B cell (primary cell): ENCODE data around the gene UNC79. TPM values are rescaled to one million over a fixed set of nuclear protein-coding genes. Genes with fewer than 3 reads are reported as not detected.

Experiments used
- ATAC-seq: fragments of 200-7000 bp; cut with Tn5 transposase; one replicate; pipeline ENCODE4 v1.10.0; 2021; ENCODE audit warnings: low read depth, mild to moderate bottlenecking, moderate number of reproducible peaks, moderate library complexity
- CTCF ChIA-PET: fragments of 350-600 bp; sonication (Branson Sonifier 250); formaldehyde crosslinking; loops from one replicate; lab custom pipeline; 2021; ENCODE audit warnings: antibody characterized with exemption, inconsistent platforms; lab: Charles Lee
- POLR2A ChIA-PET: fragments of 350-600 bp; sonication (Branson Sonifier 250); formaldehyde crosslinking; loops from one replicate; lab custom pipeline; 2021; ENCODE audit warnings: antibody characterized with exemption; lab: Charles Lee
- DNase-seq: peaks from one replicate; pipeline ENCODE4 v3.0.0; 2013
- H2AFZ ChIP-seq: 2 replicates; pipeline ENCODE4 v1.6.1; 2012; ENCODE audit warnings: mild to moderate bottlenecking, low read depth, low read length; ENCODE audit not compliant: insufficient read depth, poor library complexity, severe bottlenecking
- H3K27ac ChIP-seq, 2 donors: 1 replicate in 1 of 2; 2 replicates in 1 of 2; pipeline ENCODE4 v1.5.1; 2012 to 2013; ENCODE audit warnings: low read length in 2 of 2, mild to moderate bottlenecking in 2 of 2, moderate library complexity in 1 of 2
- H3K27me3 ChIP-seq, 4 experiments: fragments of 200-600 bp in 1 of 4; sonication (generic) in 1 of 4; replicated peaks in 1 of 4; 1 replicate in 2 of 4; 2 replicates in 2 of 4; pipeline versions ENCODE4 v1.6.1 to v1.7.0; 2013 to 2016; ENCODE audit warnings: low read length in 3 of 4, mild to moderate bottlenecking in 2 of 4, mixed read lengths in 1 of 4, moderate library complexity in 1 of 4; ENCODE audit not compliant: insufficient read depth in 4 of 4, control insufficient read depth in 3 of 4; ENCODE audit errors: control extremely low read depth in 1 of 4
- H3K36me3 ChIP-seq, 2 experiments: replicated peaks in 1 of 2; 1 replicate in 1 of 2; 2 replicates in 1 of 2; pipeline versions ENCODE4 v1.6.1 to v1.7.1; 2013; ENCODE audit warnings: low read length in 1 of 2; ENCODE audit not compliant: insufficient read depth in 2 of 2, control insufficient read depth in 1 of 2; ENCODE audit errors: control extremely low read depth in 1 of 2, extremely low read depth in 1 of 2
- H3K4me1 ChIP-seq, 2 donors: fragments of 200-600 bp in 1 of 2; sonication (generic) in 1 of 2; 1 replicate in 1 of 2; 2 replicates in 1 of 2; pipeline versions ENCODE4 v1.5.1 to v1.6.1; 2013 to 2017; ENCODE audit warnings: low read length in 2 of 2; ENCODE audit not compliant: control insufficient read depth in 2 of 2, insufficient read depth in 2 of 2
- H3K4me2 ChIP-seq: replicated peaks from 2 replicates; pipeline ENCODE3; 2012; ENCODE audit warnings: mild to moderate bottlenecking, low read depth, low read length; ENCODE audit not compliant: poor library complexity, severe bottlenecking
- H3K4me3 ChIP-seq, 5 experiments: fragments of 200-600 bp in 1 of 5; sonication (generic) in 1 of 5; 1 replicate in 3 of 5; 2 replicates in 2 of 5; pipeline versions ENCODE4 v1.5.1 to v1.7.0; 2011 to 2016; ENCODE audit warnings: low read length in 4 of 5, mild to moderate bottlenecking in 4 of 5, low read depth in 2 of 5, control low read depth in 1 of 5, moderate library complexity in 1 of 5; ENCODE audit not compliant: insufficient read depth in 1 of 5; ENCODE audit errors: control extremely low read depth in 1 of 5, extremely low read depth in 1 of 5
- H3K79me2 ChIP-seq: fragments of 200-600 bp; sonication (generic); one replicate; pipeline ENCODE4 v1.6.0; 2016; ENCODE audit warnings: low read length; ENCODE audit not compliant: control insufficient read depth, insufficient read depth
- H3K9ac ChIP-seq: fragments of 200-600 bp; sonication (generic); 2 replicates; pipeline ENCODE4 v1.6.1; 2017; ENCODE audit warnings: mild to moderate bottlenecking, low read length, moderate library complexity
- H3K9me3 ChIP-seq, 3 donors: one replicate each; pipeline versions ENCODE4 v1.6.1 to v1.7.1; 2013; ENCODE audit warnings: low read length in 2 of 3; ENCODE audit not compliant: control insufficient read depth in 2 of 3, insufficient read depth in 1 of 3; ENCODE audit errors: control extremely low read depth in 1 of 3
- H4K20me1 ChIP-seq: 2 replicates; pipeline ENCODE4 v1.6.0; 2012; ENCODE audit warnings: mild to moderate bottlenecking, low read length; ENCODE audit not compliant: insufficient read depth, control insufficient read depth, poor library complexity, severe bottlenecking
- H3K27ac Mint-ChIP-seq: one replicate; pipeline ENCODE4 v1.8.0; 2021; ENCODE audit warnings: mixed read lengths
- H3K27me3 Mint-ChIP-seq: one replicate; pipeline ENCODE4 v1.8.0; 2021; ENCODE audit warnings: mixed read lengths
- H3K4me1 Mint-ChIP-seq: one replicate; pipeline ENCODE4 v1.8.0; 2021; ENCODE audit warnings: mixed read lengths
- H3K4me3 Mint-ChIP-seq: one replicate; pipeline ENCODE4 v1.8.0; 2021; ENCODE audit warnings: mixed read lengths
- H3K9me3 Mint-ChIP-seq: one replicate; pipeline ENCODE4 v1.8.0; 2022; ENCODE audit warnings: mixed read lengths; ENCODE audit not compliant: insufficient read depth
- EZH2 ChIP-seq: IDR thresholded peaks from 2 replicates; pipeline ENCODE4 v1.6.1; 2012; ENCODE audit warnings: borderline replicate concordance, low read depth, mild to moderate bottlenecking, moderate library complexity, low read length; ENCODE audit not compliant: insufficient read depth, poor library complexity, severe bottlenecking
- WGBS: methylation state at CpG from one replicate; pipeline ENCODE4 v1.1.5; 2013; ENCODE audit warnings: missing lambda C conversion rate; ENCODE audit not compliant: insufficient coverage; 5-methylcytosine and 5-hydroxymethylcytosine counted together
- intact Hi-C: fragments of 100-400 bp; cut with micrococcal nuclease; formaldehyde crosslinking; loops from one replicate; pipeline ENCODE4 v1.10.0; 2022
- polyA plus RNA-seq: library from polyadenylated mRNA; depleted of rRNA; stranded (reverse); fragments of >200 nt; gene quantifications from 2 replicates; pipeline ENCODE4 v1.2.3, GENCODE V29; 2012
- total RNA-seq, 2 donors: library from RNA; stranded (reverse); fragments of 120-200 nt in 1 of 2; gene quantifications; 1 replicate in 1 of 2; 2 replicates in 1 of 2; pipeline versions ENCODE4 v1.2.3 to v1.2.4, GENCODE V29; 2013 to 2022
- TF ChIP-seq, protein P1 (sequence below): fragments of 200-600 bp; IDR thresholded peaks from one replicate; pipeline ENCODE4 v1.8.0; 2022; ENCODE audit warnings: antibody characterized with exemption, mild to moderate bottlenecking

UNC79 gene
- total and polyA plus RNA-seq, 2 donors (not counting 1 experiment from before 2014, with no cell fraction given): 0.04 to 0.15 TPM

DNA sequence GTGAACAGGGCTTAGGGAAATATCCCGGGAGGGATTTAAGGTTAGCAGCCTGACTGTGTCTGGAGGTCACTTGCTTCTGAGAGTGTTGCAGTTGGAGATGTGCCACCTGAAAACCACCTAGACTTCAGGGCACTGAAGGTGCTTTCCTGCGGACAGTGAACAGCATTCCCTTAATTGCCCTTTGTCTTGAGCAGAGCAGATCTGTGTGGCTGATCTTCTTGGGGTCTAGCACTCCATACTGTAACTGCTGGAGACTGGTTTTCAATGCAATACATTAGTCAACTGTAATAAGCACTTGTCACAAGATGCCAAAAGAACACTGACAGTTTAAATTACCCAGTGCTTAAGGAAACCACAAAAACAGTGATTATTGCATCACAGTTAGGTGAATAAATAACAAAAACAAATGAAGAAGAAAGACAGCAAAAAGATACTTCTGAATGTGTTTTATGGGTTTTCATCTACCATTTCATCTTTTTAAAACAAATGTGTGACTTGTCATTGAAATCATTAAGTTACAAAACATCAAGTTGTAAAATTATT, 245.7 kb downstream of the UNC79 start:
- no peaks in the 10 kb centered on the region for H3K79me2 ChIP-seq
- no peaks in the 10 kb centered on the region for H3K4me1 ChIP-seq
- TF ChIP-seq, protein P1, sequence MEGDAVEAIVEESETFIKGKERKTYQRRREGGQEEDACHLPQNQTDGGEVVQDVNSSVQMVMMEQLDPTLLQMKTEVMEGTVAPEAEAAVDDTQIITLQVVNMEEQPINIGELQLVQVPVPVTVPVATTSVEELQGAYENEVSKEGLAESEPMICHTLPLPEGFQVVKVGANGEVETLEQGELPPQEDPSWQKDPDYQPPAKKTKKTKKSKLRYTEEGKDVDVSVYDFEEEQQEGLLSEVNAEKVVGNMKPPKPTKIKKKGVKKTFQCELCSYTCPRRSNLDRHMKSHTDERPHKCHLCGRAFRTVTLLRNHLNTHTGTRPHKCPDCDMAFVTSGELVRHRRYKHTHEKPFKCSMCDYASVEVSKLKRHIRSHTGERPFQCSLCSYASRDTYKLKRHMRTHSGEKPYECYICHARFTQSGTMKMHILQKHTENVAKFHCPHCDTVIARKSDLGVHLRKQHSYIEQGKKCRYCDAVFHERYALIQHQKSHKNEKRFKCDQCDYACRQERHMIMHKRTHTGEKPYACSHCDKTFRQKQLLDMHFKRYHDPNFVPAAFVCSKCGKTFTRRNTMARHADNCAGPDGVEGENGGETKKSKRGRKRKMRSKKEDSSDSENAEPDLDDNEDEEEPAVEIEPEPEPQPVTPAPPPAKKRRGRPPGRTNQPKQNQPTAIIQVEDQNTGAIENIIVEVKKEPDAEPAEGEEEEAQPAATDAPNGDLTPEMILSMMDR: no peak
- TF ChIP-seq EZH2: no peak
- no peak overlapping the region for H3K4me3 Mint-ChIP-seq
- no peaks in the 10 kb centered on the region for H4K20me1 ChIP-seq
- WGBS: 95% methylated on average over 2 of the region's 2 CpGs
- no peak overlapping the region for H3K4me2 ChIP-seq
- intact Hi-C loops: no loop called here
- ChIA-PET POLR2A (no interaction called here), CTCF (no interaction called here)
- no peaks in the 10 kb centered on the region for H3K27me3 ChIP-seq
- H3K36me3 ChIP-seq: no peaks in the 10 kb centered on the region
- no peak overlapping the region for H3K4me3 ChIP-seq
- no peaks in the 10 kb centered on the region for H3K9me3 ChIP-seq
- H3K27ac ChIP-seq: no peak overlapping the region
- no peak overlapping the region for H2AFZ ChIP-seq
- no peak for ATAC-seq
- no peak for DNase-seq
- H3K27ac Mint-ChIP-seq: no peak overlapping the region
- no peaks in the 10 kb centered on the region for H3K4me1 Mint-ChIP-seq
- H3K27me3 Mint-ChIP-seq: peaks cover 17% of the 10 kb centered on the region
- H3K9ac ChIP-seq: no peak overlapping the region
- H3K9me3 Mint-ChIP-seq: no peaks in the 10 kb centered on the region

DNA sequence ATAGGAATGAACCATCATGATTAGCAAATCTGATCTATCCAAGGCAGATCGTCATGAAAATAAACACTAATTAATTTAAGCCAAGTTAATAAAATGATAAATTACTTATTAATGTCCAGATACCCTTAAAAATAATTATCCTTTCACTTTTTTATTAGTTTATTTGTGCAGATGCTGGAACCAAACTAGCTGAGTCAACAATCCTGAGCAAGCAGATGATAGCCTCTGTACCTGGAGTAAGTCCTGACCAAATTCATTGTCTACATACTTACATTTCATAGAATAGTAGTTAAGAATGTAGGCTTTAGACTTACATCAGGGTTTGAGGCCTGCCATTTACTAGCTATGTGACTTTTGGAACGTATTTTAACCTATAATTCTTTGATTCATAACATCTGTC, 251.7 kb downstream of the UNC79 start:
- H3K9me3 Mint-ChIP-seq: no peaks in the 10 kb centered on the region
- no CpG with 5 or more reads among the region's 2 CpGs for WGBS
- POLR2A ChIA-PET: no interaction called here
- DNase-seq (no peak), ATAC-seq (no peak)
- H2AFZ ChIP-seq: no peak overlapping the region
- no peaks in the 10 kb centered on the region for H3K79me2 ChIP-seq
- H3K4me1 Mint-ChIP-seq: no peaks in the 10 kb centered on the region
- H3K27me3 ChIP-seq: no peaks in the 10 kb centered on the region
- H3K4me2 ChIP-seq: no peak overlapping the region
- H3K36me3 ChIP-seq: no peaks in the 10 kb centered on the region
- H3K9ac ChIP-seq: no peak overlapping the region
- no peak overlapping the region for H3K27ac ChIP-seq
- H3K27ac Mint-ChIP-seq: no peak overlapping the region
- no peaks in the 10 kb centered on the region for H4K20me1 ChIP-seq
- H3K4me1 ChIP-seq: no peaks in the 10 kb centered on the region
- no peak overlapping the region for H3K4me3 ChIP-seq
- TF ChIP-seq, protein P1: no peak
- no peak overlapping the region for H3K4me3 Mint-ChIP-seq
- intact Hi-C loops: no loop called here
- CTCF ChIA-PET: no interaction called here
- H3K27me3 Mint-ChIP-seq: peaks cover 24% of the 10 kb centered on the region
- no peaks in the 10 kb centered on the region for H3K9me3 ChIP-seq
